ENCODE data around the gene TRABD2A.

TRABD2A gene

DNA sequence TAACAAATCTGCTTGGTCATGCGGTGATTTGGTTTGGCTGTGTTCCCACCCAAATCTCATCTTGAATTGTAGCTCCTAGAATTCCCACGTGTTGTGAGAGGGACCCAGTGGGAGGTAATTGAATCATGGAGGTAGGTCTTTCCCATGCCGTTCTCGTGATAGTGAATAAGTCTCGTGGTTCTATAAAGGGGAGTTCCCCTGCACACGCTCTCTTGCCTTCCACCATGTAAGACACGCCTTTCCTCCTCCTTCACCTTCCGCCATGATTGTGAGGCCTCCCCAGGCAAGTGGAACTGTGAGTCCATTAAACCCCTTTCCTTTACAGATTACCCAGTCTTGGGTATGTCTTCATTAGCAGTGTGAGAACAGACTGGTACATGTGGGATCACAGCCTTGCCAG is 36.7 kb downstream of the TRABD2A start:
- Histone ChIP-seq H3K27me3 (ENCODE audit: control insufficient read depth in 1 of 2, insufficient read depth in 2 of 2, low read length in 2 of 2) (no peaks in the 10 kb centered on the region), H3K27ac (ENCODE audit: low read depth, low read length) (no peak overlapping the region), H3K9me3 (ENCODE audit: low read length) (no peaks in the 10 kb centered on the region), H3K4me1 (ENCODE audit: insufficient read depth, low read length) (no peaks in the 10 kb centered on the region), H3K36me3 (ENCODE audit: insufficient read depth, low read length) (no peaks in the 10 kb centered on the region), H3K4me3 (ENCODE audit: low read depth in 1 of 2, low read length in 2 of 2) (no peak overlapping the region), H3K9ac (ENCODE audit: low read length) (no peak overlapping the region)

DNA sequence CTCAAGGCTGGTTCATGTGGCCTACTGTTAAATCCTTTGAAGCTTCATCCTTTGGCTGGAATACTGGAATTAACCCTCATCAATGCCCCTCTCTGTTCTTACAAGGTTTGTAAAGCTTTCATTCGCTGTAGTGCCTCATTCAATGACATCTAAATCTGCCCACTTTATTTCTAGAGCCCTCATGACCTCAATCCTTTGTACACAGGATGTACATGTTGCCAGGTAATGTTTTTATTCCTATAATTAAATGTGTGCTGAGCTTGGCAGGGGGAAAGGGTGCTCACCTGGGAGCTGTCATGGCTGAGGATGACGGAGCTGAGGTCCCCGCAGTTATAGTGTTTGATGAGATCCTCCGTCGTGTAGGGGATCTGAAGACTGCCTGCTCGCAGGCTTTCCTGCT is 39.3 kb downstream of the TRABD2A start:
- Histone ChIP-seq H3K36me3 (ENCODE audit: insufficient read depth, low read length) (no peaks in the 10 kb centered on the region), H3K27ac (ENCODE audit: low read depth, low read length) (no peak overlapping the region), H3K4me1 (ENCODE audit: insufficient read depth, low read length) (no peaks in the 10 kb centered on the region), H3K27me3 (ENCODE audit: control insufficient read depth in 1 of 2, insufficient read depth in 2 of 2, low read length in 2 of 2) (no peaks in the 10 kb centered on the region), H3K4me3 (ENCODE audit: low read depth in 1 of 2, low read length in 2 of 2) (no peak overlapping the region), H3K9ac (ENCODE audit: low read length) (no peak overlapping the region), H3K9me3 (ENCODE audit: low read length) (no peaks in the 10 kb centered on the region)

DNA sequence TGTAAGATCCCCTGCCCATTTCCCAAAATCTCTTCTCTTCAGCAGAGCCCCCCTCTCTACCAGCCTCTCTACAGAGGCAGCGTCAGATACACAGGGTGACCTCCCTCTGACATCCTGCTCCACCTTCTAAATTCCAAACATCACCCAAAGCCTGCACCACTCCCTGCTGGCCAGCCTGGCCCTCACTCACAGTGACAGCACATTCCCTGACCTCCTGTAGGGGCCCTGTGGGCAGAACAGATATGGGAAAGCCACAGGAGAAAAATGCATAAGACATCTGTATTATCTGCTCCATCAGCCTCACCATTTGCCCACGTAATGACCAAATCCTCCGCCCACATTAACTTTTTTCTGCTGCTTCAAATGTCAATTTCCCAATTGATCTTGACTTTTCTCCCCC is 40.6 kb downstream of the TRABD2A start:
- no peak overlapping the region for H3K27ac ChIP-seq (ENCODE audit: low read depth, low read length)
- no peaks in the 10 kb centered on the region for H3K9me3 ChIP-seq (ENCODE audit: low read length)
- no peak overlapping the region for H3K4me3 ChIP-seq (ENCODE audit: low read depth in 1 of 2, low read length in 2 of 2)
- H3K4me1 ChIP-seq (ENCODE audit: insufficient read depth, low read length), result no peaks in the 10 kb centered on the region
- no peaks in the 10 kb centered on the region for H3K36me3 ChIP-seq (ENCODE audit: insufficient read depth, low read length)
- H3K27me3 ChIP-seq (ENCODE audit: control insufficient read depth in 1 of 2, insufficient read depth in 2 of 2, low read length in 2 of 2), result no peaks in the 10 kb centered on the region
- no peak overlapping the region for H3K9ac ChIP-seq (ENCODE audit: low read length)

DNA sequence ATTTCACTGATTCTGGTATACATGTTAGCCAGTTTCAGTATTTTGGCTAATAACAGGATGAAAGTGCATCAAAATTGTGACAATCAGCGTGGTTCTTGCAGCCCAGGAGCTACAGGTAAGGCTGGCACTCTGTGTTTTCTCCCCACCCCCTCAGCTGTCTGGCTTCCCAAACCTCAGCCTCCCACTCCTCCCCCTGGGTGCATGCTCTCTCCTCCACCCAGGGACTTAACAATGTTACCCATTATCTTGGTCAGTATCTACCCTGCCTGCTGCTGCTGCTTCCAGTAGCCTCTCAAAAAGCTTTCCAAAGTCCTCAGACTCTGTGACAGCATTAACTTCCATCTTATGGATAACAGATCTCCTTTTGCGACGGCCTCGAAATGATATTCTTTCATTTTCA is 41.0 kb downstream of the TRABD2A start:
- no peaks in the 10 kb centered on the region for H3K9me3 ChIP-seq (ENCODE audit: low read length)
- H3K27me3 ChIP-seq (ENCODE audit: control insufficient read depth in 1 of 2, insufficient read depth in 2 of 2, low read length in 2 of 2), result no peaks in the 10 kb centered on the region
- no peak overlapping the region for H3K4me3 ChIP-seq (ENCODE audit: low read depth in 1 of 2, low read length in 2 of 2)
- H3K36me3 ChIP-seq (ENCODE audit: insufficient read depth, low read length), result no peaks in the 10 kb centered on the region
- no peaks in the 10 kb centered on the region for H3K4me1 ChIP-seq (ENCODE audit: insufficient read depth, low read length)
- H3K9ac ChIP-seq (ENCODE audit: low read length), result no peak overlapping the region
- no peak overlapping the region for H3K27ac ChIP-seq (ENCODE audit: low read depth, low read length)

DNA sequence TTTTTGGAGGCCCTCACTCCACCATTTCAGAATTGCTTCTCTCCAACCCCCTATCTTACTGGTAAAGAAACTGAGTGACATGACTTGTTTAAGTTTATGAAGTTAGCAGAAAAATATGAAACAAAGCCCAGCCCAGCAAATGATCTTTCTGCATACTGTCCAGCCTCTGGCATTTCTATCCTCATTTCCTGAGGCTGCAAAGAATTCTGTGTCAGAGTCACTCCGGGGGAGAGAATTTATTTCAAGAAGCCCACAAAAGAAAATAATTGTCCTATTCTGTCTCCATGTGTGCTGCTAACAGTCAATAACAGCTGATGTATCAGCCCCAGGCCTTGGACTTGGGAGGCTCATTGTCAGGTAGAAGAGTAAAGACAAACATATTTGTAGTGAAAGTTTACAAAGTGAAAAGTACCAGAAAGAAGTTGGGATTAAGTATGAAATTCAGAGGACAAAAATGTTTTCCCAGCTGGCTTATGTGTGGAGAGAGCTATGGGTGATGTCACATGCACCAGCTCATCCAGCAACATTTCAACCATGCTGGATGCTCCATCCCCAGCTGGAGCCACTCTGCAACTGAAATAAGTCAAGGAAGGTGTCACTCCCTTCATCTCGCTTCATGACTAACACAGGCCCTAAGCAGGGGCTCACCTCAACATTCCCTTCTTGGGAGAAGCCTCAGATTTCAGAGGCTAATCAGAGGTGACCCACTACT is 42.3 kb downstream of the TRABD2A start:
- Histone ChIP-seq H3K4me1 (ENCODE audit: insufficient read depth, low read length) (no peaks in the 10 kb centered on the region), H3K27ac (ENCODE audit: low read depth, low read length) (no peak overlapping the region), H3K36me3 (ENCODE audit: insufficient read depth, low read length) (no peaks in the 10 kb centered on the region), H3K9ac (ENCODE audit: low read length) (no peak overlapping the region), H3K27me3 (ENCODE audit: control insufficient read depth in 1 of 2, insufficient read depth in 2 of 2, low read length in 2 of 2) (no peaks in the 10 kb centered on the region), H3K4me3 (ENCODE audit: low read depth in 1 of 2, low read length in 2 of 2) (no peak overlapping the region), H3K9me3 (ENCODE audit: low read length) (no peaks in the 10 kb centered on the region)

DNA sequence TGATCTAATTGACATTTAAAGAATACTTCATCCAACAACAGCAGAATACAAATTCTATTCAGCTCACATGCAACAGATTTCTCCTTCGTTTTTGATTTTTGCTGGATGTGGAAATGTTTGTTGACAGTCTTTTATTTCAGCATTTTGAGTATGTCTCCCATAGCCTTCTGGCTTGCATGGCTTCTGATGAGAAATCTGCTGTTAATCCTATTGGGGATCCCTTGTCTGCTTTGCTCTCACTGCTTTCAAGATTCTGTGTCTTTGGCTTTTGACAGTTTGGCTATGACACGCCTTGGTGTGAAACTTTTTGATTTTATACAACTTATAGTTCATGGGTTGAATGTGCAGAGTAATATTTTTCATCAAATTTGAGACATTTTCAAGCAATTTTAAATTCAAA is 44.7 kb downstream of the TRABD2A start:
- H3K27me3 ChIP-seq (ENCODE audit: control insufficient read depth in 1 of 2, insufficient read depth in 2 of 2, low read length in 2 of 2), result no peaks in the 10 kb centered on the region
- H3K4me3 ChIP-seq (ENCODE audit: low read depth in 1 of 2, low read length in 2 of 2), result no peak overlapping the region
- no peak overlapping the region for H3K27ac ChIP-seq (ENCODE audit: low read depth, low read length)
- no peaks in the 10 kb centered on the region for H3K4me1 ChIP-seq (ENCODE audit: insufficient read depth, low read length)
- H3K9ac ChIP-seq (ENCODE audit: low read length), result no peak overlapping the region
- no peaks in the 10 kb centered on the region for H3K9me3 ChIP-seq (ENCODE audit: low read length)
- no peaks in the 10 kb centered on the region for H3K36me3 ChIP-seq (ENCODE audit: insufficient read depth, low read length)

DNA sequence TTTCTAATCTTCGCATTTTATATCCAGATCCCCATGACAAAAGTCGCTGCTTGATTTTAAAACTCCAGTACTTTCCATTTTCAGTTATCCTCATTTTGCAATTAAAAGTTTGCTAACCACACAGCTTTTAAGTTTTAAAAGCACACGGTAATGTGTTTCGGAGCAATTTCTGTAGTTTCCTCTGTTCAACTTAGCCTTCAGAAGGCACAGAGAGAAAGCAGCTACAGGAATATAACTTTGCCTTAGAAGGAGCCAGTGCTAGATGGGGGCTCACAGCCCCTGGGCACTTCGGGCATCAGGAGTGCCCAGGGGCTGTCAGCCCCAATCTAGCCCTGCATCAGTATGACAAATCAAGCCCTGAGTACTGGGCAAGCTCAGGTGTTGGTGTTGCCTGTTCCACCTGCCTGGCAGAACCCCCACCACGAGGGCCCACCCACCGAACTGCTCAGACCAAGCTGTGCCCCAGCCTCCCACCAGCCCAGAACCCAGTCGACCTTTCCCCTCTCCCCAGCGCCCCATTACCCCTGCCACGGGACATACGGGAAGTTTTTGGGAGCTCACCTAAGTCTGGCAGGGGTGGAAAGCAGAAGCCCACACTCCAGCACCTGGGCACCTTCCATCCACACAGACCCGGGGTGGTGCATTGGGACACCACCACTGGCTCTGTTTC is 47.3 kb downstream of the TRABD2A start:
- Histone ChIP-seq H3K27ac (ENCODE audit: low read depth, low read length) (no peak overlapping the region), H3K27me3 (ENCODE audit: control insufficient read depth in 1 of 2, insufficient read depth in 2 of 2, low read length in 2 of 2) (no peaks in the 10 kb centered on the region), H3K9me3 (ENCODE audit: low read length) (no peaks in the 10 kb centered on the region)

DNA sequence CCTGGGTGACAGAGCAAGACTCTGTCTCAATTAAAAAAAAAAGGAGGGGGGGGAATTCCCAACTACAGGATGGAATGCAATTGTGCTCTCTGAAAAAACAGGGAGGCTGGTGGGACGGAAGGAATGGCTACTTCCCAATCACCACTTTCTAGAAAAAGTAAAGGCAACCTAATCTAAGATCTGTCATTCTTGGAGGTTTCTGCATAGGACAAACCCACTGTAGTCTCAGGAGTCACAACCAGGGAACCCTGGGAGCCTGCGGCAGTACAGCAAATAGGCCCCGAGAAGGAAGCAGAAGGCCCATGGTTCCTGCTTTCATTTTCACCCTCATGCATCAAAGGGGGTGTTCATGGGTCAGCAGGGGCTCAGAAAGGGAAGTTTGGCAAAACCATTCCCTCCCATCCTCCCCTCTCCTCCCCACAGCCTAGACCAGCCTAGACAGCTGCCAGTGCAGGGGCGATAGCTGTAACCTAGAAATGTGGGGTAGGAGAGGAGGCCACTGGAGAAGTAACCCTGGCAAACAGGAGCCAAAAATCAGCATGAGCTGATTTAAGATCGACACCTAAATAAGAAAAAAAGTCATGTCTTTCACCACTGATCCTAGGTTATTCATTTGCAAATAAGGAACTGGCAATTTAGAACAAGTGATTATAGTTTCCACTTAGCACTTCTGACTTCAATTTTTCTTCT is 48.0 kb downstream of the TRABD2A start:
- no peaks in the 10 kb centered on the region for H3K27me3 ChIP-seq (ENCODE audit: control insufficient read depth in 1 of 2, insufficient read depth in 2 of 2, low read length in 2 of 2)
- no peaks in the 10 kb centered on the region for H3K9me3 ChIP-seq (ENCODE audit: low read length)
- no peak overlapping the region for H3K27ac ChIP-seq (ENCODE audit: low read depth, low read length)
- no peaks in the 10 kb centered on the region for H3K4me1 ChIP-seq (ENCODE audit: insufficient read depth, low read length)
- H3K9ac ChIP-seq (ENCODE audit: low read length), result no peak overlapping the region
- H3K4me3 ChIP-seq (ENCODE audit: low read depth in 1 of 2, low read length in 2 of 2), result no peak overlapping the region
- no peaks in the 10 kb centered on the region for H3K36me3 ChIP-seq (ENCODE audit: insufficient read depth, low read length)

More for the DNA sequence above, 47.3 kb downstream of the TRABD2A start:
- no peak overlapping the region for H3K4me3 ChIP-seq (ENCODE audit: low read depth in 1 of 2, low read length in 2 of 2)
- no peaks in the 10 kb centered on the region for H3K36me3 ChIP-seq (ENCODE audit: insufficient read depth, low read length)
- H3K9ac ChIP-seq (ENCODE audit: low read length), result no peak overlapping the region
- H3K4me1 ChIP-seq (ENCODE audit: insufficient read depth, low read length), result no peaks in the 10 kb centered on the region

DNA sequence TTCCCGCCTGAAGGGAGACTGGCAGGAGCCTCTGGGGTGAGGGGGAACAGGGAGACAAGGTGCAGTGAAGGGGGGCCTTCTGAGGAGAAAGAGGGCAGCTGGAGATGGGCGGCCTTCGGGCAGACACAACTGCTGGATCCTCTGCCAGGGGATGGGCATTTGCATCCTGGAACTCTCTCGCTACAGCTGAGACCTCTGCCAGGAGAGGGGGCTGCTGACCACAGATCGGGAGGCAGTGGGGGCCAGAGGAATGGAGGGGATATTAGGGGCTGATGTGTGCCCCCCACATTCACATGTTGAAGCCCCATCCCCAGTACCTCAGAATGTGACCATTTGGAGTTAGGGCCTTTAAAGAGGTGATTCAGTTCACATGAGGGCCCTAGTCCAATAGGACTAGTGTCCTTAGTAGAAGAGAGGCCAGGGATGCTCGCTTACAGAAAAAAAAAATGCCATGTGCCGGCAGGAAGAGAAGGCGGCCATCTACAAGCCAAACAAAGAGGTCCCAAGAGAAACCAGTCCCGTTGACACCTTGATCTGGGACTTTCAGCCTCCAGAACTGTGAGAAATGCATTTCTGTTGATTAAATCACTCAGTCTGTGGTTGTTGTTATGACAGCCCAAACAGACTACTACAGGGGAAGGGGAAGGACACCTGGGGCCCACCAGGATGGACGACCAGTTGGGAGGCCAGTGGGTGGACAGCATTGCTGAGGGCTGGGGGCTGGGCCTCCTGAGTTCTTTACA is 50.0 kb downstream of the TRABD2A start:
- Histone ChIP-seq H3K4me1 (ENCODE audit: insufficient read depth, low read length) (no peaks in the 10 kb centered on the region), H3K9ac (ENCODE audit: low read length) (no peak overlapping the region), H3K27me3 (ENCODE audit: control insufficient read depth in 1 of 2, insufficient read depth in 2 of 2, low read length in 2 of 2) (no peaks in the 10 kb centered on the region), H3K36me3 (ENCODE audit: insufficient read depth, low read length) (no peaks in the 10 kb centered on the region), H3K27ac (ENCODE audit: low read depth, low read length) (no peak overlapping the region), H3K9me3 (ENCODE audit: low read length) (no peaks in the 10 kb centered on the region), H3K4me3 (ENCODE audit: low read depth in 1 of 2, low read length in 2 of 2) (no peak overlapping the region)

DNA sequence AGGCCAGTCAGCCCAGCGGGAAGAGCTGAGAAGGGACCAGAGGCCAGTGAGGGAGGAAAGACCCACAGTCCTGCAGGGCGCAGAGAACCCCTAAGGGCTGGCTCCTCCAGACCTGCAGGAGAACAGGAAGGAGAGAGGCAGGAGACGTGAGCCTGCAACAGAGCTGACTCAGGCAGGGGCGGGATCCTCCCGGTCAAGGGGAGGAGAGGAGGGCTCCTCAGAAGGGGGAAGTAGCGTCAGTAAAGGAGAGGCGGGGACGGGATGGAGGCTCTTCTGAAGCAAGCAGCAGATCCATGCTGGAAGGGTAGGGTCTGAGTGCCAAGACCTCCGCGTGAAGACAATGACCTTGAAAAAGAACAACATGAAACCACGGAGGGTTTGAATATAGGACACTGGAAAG is 50.8 kb downstream of the TRABD2A start:
- Histone ChIP-seq H3K9ac (ENCODE audit: low read length) (no peak overlapping the region), H3K27me3 (ENCODE audit: control insufficient read depth in 1 of 2, insufficient read depth in 2 of 2, low read length in 2 of 2) (no peaks in the 10 kb centered on the region), H3K9me3 (ENCODE audit: low read length) (no peaks in the 10 kb centered on the region), H3K4me3 (ENCODE audit: low read depth in 1 of 2, low read length in 2 of 2) (no peak overlapping the region), H3K27ac (ENCODE audit: low read depth, low read length) (no peak overlapping the region), H3K4me1 (ENCODE audit: insufficient read depth, low read length) (no peaks in the 10 kb centered on the region), H3K36me3 (ENCODE audit: insufficient read depth, low read length) (no peaks in the 10 kb centered on the region)

DNA sequence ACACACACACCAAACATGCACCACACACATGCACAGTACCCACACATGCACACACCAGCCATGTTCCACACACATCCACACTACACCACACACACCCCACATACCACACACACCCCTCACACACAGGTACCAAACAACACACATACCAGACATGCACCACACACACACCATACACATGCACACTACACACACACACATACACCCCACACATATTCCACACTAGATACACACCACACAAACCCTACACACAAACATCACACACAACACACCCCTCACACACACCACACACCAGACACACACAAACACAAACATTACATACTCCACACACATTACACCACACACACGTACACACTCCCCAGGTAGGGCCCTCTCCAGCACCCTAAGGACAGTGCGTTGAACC is 51.2 kb downstream of the TRABD2A start:
- H3K27ac ChIP-seq (ENCODE audit: low read depth, low read length), result no peak overlapping the region
- H3K36me3 ChIP-seq (ENCODE audit: insufficient read depth, low read length), result no peaks in the 10 kb centered on the region
- no peaks in the 10 kb centered on the region for H3K9me3 ChIP-seq (ENCODE audit: low read length)
- H3K27me3 ChIP-seq (ENCODE audit: control insufficient read depth in 1 of 2, insufficient read depth in 2 of 2, low read length in 2 of 2), result no peaks in the 10 kb centered on the region
- H3K4me1 ChIP-seq (ENCODE audit: insufficient read depth, low read length), result no peaks in the 10 kb centered on the region
- H3K9ac ChIP-seq (ENCODE audit: low read length), result no peak overlapping the region
- no peak overlapping the region for H3K4me3 ChIP-seq (ENCODE audit: low read depth in 1 of 2, low read length in 2 of 2)
